GM19463 (cell line): ENCODE data around the gene PAFAH1B2.

Source experiments
- ATAC-seq: cut with Tn5 transposase; IDR thresholded peaks from one replicate; pipeline ENCODE4 v1.9.1; 2021; ENCODE audit warnings: mild to moderate bottlenecking, moderate library complexity; ENCODE audit not compliant: unreplicated experiment

The PAFAH1B2 gene

GRCh38 chr11:117220568-117220967 is 76.5 kb downstream of the PAFAH1B2 start:
- ATAC-seq: no peak

DNA sequence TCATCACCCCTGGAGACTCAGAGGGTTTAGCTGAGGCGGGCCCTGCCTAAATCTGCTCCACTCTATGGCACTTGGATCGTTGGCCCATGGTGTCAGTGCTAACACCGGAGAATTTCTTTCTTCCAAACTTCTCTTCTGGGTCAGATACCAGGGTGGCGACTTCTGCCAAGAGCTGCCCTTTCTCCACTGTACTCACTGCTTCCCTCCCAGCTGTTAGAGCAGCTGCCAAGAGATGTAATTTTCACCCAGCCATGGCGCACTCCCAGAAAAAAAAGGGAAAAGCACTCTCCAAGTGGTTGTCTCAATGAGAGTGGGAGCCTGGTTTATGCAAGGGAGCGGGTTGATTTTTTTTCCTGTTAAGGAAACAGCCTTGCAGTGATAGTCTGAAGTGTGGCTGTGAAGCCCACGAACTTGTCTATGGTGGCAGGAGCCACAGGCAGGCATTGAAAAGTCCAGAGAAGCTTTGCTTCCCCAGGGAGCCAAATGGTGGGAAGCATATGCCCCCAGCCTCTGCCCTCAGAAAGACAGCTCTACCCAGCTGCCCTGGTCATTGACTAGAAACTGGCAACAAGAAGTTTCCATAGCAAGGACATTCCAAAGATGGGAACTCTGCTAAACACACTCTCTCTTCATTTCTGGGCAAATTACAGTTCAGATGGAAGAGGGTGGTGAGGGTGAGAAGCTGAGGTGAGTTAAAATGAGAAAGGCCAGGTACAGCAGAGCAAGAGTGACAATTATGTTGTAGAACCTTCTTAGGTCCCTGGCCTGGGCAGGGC is 77.1 kb downstream of the PAFAH1B2 start:
- no peak for ATAC-seq

GRCh38 chr11:117221775-117222517 is 77.9 kb downstream of the PAFAH1B2 start:
- ATAC-seq: no peak

GRCh38 chr11:117222991-117223740 is 79.1 kb downstream of the PAFAH1B2 start:
- no peak for ATAC-seq

- ATAC-seq: no peak
Measured at GRCh38 chr11:117223741-117224689, 79.9 kb downstream of the PAFAH1B2 start.

GRCh38 chr11:117225553-117226170 is 81.6 kb downstream of the PAFAH1B2 start:
- no peak for ATAC-seq
